K562 (cell line): ENCODE results near the gene ZNF791. TPM values are rescaled to one million over a fixed set of nuclear protein-coding genes. Genes with fewer than 3 reads are reported as not detected.
A peak's percentile ranks its signal among the peaks of the same experiment; 100 is the strongest.

ENCODE experiments used
- ATF3 ChIP-seq, 2 experiments: fragments of 450-650 bp in 1 of 2; sonication (generic) in 1 of 2; formaldehyde crosslinking in 1 of 2; IDR thresholded peaks in 1 of 2; conservative IDR thresholded peaks in 1 of 2; 2 replicates each; pipeline versions ENCODE4 v1.6.1 to v1.8.1; 2016 to 2023; ENCODE audit warnings: mild to moderate bottlenecking in 2 of 2, moderate library complexity in 2 of 2, inconsistent platforms in 1 of 2, missing genetic modification reagents in 1 of 2
- CBX8 ChIP-seq: fragments of 200-600 bp; sonication (generic); IDR thresholded peaks from 2 replicates; pipeline ENCODE4 v1.6.1; 2012; ENCODE audit warnings: borderline replicate concordance, mixed run types, low read depth, mild to moderate bottlenecking, moderate library complexity, mixed read lengths, low read length, control low read depth, inconsistent platforms; ENCODE audit not compliant: poor library complexity, severe bottlenecking; ENCODE audit errors: extremely low read depth
- CHD2 ChIP-seq: IDR thresholded peaks from 2 replicates; pipeline ENCODE4 v1.6.1; 2011; ENCODE audit warnings: low read depth, low read length
- CREM ChIP-seq: IDR thresholded peaks from 2 replicates; pipeline ENCODE4 v1.6.1; 2014; ENCODE audit warnings: antibody characterized with exemption, low read depth
- EGR1 ChIP-seq: fragments of 450-650 bp; conservative IDR thresholded peaks from 2 replicates; pipeline ENCODE4 v1.6.1; 2017; ENCODE audit warnings: mild to moderate bottlenecking
- ETV5 ChIP-seq: sonication (generic); formaldehyde crosslinking; IDR thresholded peaks from 2 replicates; pipeline ENCODE4 v1.4.0; 2020; ENCODE audit warnings: low read depth, mild to moderate bottlenecking, missing genetic modification reagents
- FOXK1 ChIP-seq: sonication (generic); formaldehyde crosslinking; IDR thresholded peaks from 2 replicates; pipeline ENCODE4 v1.8.0; 2022; ENCODE audit warnings: missing genetic modification reagents, mild to moderate bottlenecking, borderline replicate concordance
- HINFP ChIP-seq: fragments of 450-650 bp; conservative IDR thresholded peaks from 2 replicates; pipeline ENCODE4 v1.6.1; 2016; ENCODE audit warnings: missing genetic modification characterization, low read depth, mild to moderate bottlenecking, control low read depth, missing compliant biosample characterization
- HMBOX1 ChIP-seq: sonication (generic); IDR thresholded peaks from 2 replicates; pipeline ENCODE4 v1.6.1; 2016
- ID3 ChIP-seq, 2 experiments: fragments of 250-450 bp in 1 of 2; fragments of 450-650 bp in 1 of 2; sonication (Bioruptor Pico) in 1 of 2; IDR thresholded peaks; 2 replicates each; pipeline versions ENCODE4 v1.6.1 to v1.8.0; 2016 to 2021; ENCODE audit warnings: mild to moderate bottlenecking in 2 of 2, moderate library complexity in 2 of 2, missing compliant biosample characterization in 1 of 2, missing genetic modification characterization in 1 of 2
- KAT7 ChIP-seq: sonication (generic); formaldehyde crosslinking; IDR thresholded peaks from 2 replicates; pipeline ENCODE4 v1.8.0; 2022; ENCODE audit warnings: missing genetic modification reagents, mild to moderate bottlenecking, borderline replicate concordance
- KLF13 ChIP-seq: fragments of 450-650 bp; IDR thresholded peaks from 2 replicates; pipeline ENCODE4 v1.6.1; 2016; ENCODE audit warnings: missing genetic modification characterization, low read depth, mild to moderate bottlenecking, missing compliant biosample characterization, moderate library complexity, borderline replicate concordance
- KLF16 ChIP-seq: IDR thresholded peaks from 2 replicates; pipeline ENCODE4 v1.6.1; 2016; ENCODE audit warnings: antibody characterized with exemption
- NBN ChIP-seq: fragments of 450-650 bp; IDR thresholded peaks from 2 replicates; pipeline ENCODE4 v1.6.1; 2016; ENCODE audit warnings: low read depth, mild to moderate bottlenecking
- PCBP1 ChIP-seq: fragments of 200-400 bp; formaldehyde crosslinking; IDR thresholded peaks from 2 replicates; pipeline ENCODE4 v1.6.1; 2018; ENCODE audit warnings: mild to moderate bottlenecking, low read depth, low read length; ENCODE audit not compliant: poor library complexity, severe bottlenecking
- POLR2AphosphoS5 ChIP-seq: IDR thresholded peaks from 2 replicates; pipeline ENCODE4 v1.6.1; 2011; ENCODE audit warnings: mild to moderate bottlenecking, low read depth, low read length, moderate library complexity; ENCODE audit not compliant: control insufficient read depth, insufficient read depth
- RBM34 ChIP-seq: fragments of 200-400 bp; formaldehyde crosslinking; IDR thresholded peaks from 2 replicates; pipeline ENCODE4 v1.6.1; 2018; ENCODE audit warnings: low read length, borderline replicate concordance; ENCODE audit not compliant: insufficient read depth
- SMAD3 ChIP-seq: fragments of 450-650 bp; formaldehyde crosslinking; conservative IDR thresholded peaks from 2 replicates; pipeline ENCODE4 v1.4.0; 2020; ENCODE audit warnings: mild to moderate bottlenecking
- STAG1 ChIP-seq: sonication (generic); formaldehyde crosslinking; IDR thresholded peaks from 2 replicates; pipeline ENCODE4 v1.5.0; 2020; ENCODE audit warnings: missing genetic modification reagents, borderline replicate concordance
- TBP ChIP-seq: optimal IDR thresholded peaks from 2 replicates; pipeline ENCODE3; 2011; ENCODE audit warnings: low read depth, low read length, improper control_type of control experiment
- ZBTB8A ChIP-seq: fragments of 450-650 bp; IDR thresholded peaks from 2 replicates; pipeline ENCODE4 v1.6.1; 2018; ENCODE audit warnings: mild to moderate bottlenecking, moderate library complexity; ENCODE audit not compliant: partially characterized antibody
- ZNF121 ChIP-seq: sonication (generic); formaldehyde crosslinking; conservative IDR thresholded peaks from 2 replicates; pipeline ENCODE4 v1.8.0; 2022; ENCODE audit warnings: missing genetic modification reagents
- polyA plus RNA-seq, 8 experiments: library from polyadenylated mRNA; depleted of rRNA in 4 of 8; stranded (reverse) in 5 of 8; unstranded in 3 of 8; fragments of >200 nt; fragmentation: Nextera tagmentation in 2 of 8; fragmentation: Illumina TruSeq in 1 of 8; extraction: Ambion mirVana in 2 of 8; extraction: Trizol in 1 of 8; gene quantifications; 2 replicates each; pipeline versions ENCODE4 v1.2.1 to v1.2.3, GENCODE V29; 2011 to 2014; ENCODE audit warnings: inconsistent platforms in 1 of 8, missing spikeins in 1 of 8
- total RNA-seq, 7 experiments: library from RNA; depleted of rRNA in 6 of 7; stranded (reverse); fragments of >200 nt in 6 of 7; fragmentation: Illumina TruSeq in 2 of 7; extraction: Trizol in 2 of 7; gene quantifications; 2 replicates each; pipeline versions ENCODE4 v1.2.1 to v1.2.3, GENCODE V29; 2011 to 2021; ENCODE audit warnings: low replicate concordance in 1 of 7

The ZNF791 gene
- total and polyA plus RNA-seq, 9 of the 15 experiments (the other 6 are each of a cell fraction or from before 2014, with no cell fraction given): 7.8 to 22.7 (median 13.1) TPM

- TF ChIP-seq HMBOX1 (0 out of 2 replicates have a peak, but pooled peaks have one; percentile 45), KLF13 (tag) (peak; percentile 47; the same call in 1 of the 2 replicates), SMAD3 (CRISPR knock-in tag) (peak; percentile 71; the same call in 1 of the 2 replicates), KAT7 (CRISPR knock-in tag) (peak; percentile 62; the same call in 1 of the 2 replicates), EGR1 (peak; percentile 89), TBP (peak; percentile 88), STAG1 (peak; percentile 28; the same call in 1 of the 2 replicates), CBX8 (no peak), RBM34 (no peak), CHD2 (peak; percentile 71), HINFP (no peak), PCBP1 (peak; percentile 73), ETV5 (CRISPR knock-in tag) (peak; percentile 70), ATF3 (IDR thresholded peaks at IDR 0.05) (no peak), ATF3 (CRISPR knock-in tag; conservative IDR thresholded peaks at IDR 0.05) (peak; percentile 31; the same call in 1 of the 2 replicates), ZNF121 (CRISPR knock-in tag) (no peak), KLF16 (peak; percentile 73; the same call in 1 of the 2 replicates), FOXK1 (CRISPR knock-in tag) (peak; percentile 96; the same call in 1 of the 2 replicates), ID3 (CRISPR knock-in tag; IDR thresholded peaks at IDR 0.05) (no peak), ID3 (tag; IDR thresholded peaks at IDR 0.05) (0 out of 2 replicates have a peak, but pooled peaks have one; percentile 51), NBN (no peak), POLR2AphosphoS5 (peak; percentile 53), ZBTB8A (no peak), CREM (peak; percentile 66)
Observed at GRCh38 chr19:12681074-12681987, 70.6 kb downstream of the ZNF791 start, which contains the start of gene DHPS (continued).
